ENCODE results near the gene HOXA7. TPM values are rescaled to one million over a fixed set of nuclear protein-coding genes. Genes with fewer than 3 reads are reported as not detected.

The HOXA7 gene
- total RNA-seq, 1 experiment from 2014 or later = 2.6 TPM

- H3K4me1 ChIP-seq (ENCODE audit: insufficient read depth, low read length) = peaks cover 19% of the 10 kb centered on the region
These were observed 2.1 kb downstream of the HOXA7 start for GRCh38 chr7:27154369-27154768.

DNA sequence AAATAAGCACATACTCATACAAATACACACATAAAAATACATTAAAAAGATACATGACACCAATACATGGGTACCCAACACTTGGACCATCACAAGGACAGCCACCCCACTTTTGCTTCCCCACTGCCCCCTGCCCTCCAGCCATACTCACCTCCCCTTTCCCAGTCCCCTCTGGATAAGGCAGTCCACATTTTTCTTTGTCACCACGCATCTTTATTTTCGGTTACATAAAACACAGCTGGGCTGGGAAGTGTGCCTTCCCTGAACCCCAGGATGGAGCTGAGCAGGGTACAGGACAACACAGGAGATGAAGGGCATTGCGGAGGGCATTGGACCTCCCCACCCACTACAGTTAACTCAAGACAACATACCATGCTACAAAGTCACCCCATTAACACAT lies 2.9 kb downstream of the HOXA7 start:
- Histone ChIP-seq H4K20me1 (ENCODE audit: low read length) (no peaks in the 10 kb centered on the region), H3K9ac (ENCODE audit: low read length) (no peak overlapping the region), H3K79me2 (ENCODE audit: low read length) (peaks cover 47% of the 10 kb centered on the region), H3K9me2 (replicated peaks; ENCODE audit: low read length) (no peaks in the 10 kb centered on the region), H3F3A (ENCODE audit: low read length, unreplicated experiment) (no peaks in the 10 kb centered on the region), H3K9me3 (ENCODE audit: low read length) (no peaks in the 10 kb centered on the region), H3K36me3 (ENCODE audit: low read depth, low read length) (no peaks in the 10 kb centered on the region), H3K27me3 (ENCODE audit: low read length) (no peaks in the 10 kb centered on the region), H3K27ac (ENCODE audit: low read length) (no peak overlapping the region), H3K4me2 (ENCODE audit: low read length) (no peak overlapping the region), H3K4me3 (ENCODE audit: low read length) (no peak overlapping the region), H2AFZ (ENCODE audit: low read length) (no peak overlapping the region), H3K4me1 (ENCODE audit: insufficient read depth, low read length) (peaks cover 23% of the 10 kb centered on the region)
- intact Hi-C loops (cut with micrococcal nuclease) = no loop called here
- DNase-seq = no peak
- TF ChIP-seq EZH2phosphoT487 (IDR thresholded peaks at IDR 0.05; ENCODE audit: borderline replicate concordance, low read length) = no peak
- TF ChIP-seq, protein P1, sequence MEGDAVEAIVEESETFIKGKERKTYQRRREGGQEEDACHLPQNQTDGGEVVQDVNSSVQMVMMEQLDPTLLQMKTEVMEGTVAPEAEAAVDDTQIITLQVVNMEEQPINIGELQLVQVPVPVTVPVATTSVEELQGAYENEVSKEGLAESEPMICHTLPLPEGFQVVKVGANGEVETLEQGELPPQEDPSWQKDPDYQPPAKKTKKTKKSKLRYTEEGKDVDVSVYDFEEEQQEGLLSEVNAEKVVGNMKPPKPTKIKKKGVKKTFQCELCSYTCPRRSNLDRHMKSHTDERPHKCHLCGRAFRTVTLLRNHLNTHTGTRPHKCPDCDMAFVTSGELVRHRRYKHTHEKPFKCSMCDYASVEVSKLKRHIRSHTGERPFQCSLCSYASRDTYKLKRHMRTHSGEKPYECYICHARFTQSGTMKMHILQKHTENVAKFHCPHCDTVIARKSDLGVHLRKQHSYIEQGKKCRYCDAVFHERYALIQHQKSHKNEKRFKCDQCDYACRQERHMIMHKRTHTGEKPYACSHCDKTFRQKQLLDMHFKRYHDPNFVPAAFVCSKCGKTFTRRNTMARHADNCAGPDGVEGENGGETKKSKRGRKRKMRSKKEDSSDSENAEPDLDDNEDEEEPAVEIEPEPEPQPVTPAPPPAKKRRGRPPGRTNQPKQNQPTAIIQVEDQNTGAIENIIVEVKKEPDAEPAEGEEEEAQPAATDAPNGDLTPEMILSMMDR (conservative IDR thresholded peaks at IDR 0.05; ENCODE audit: low read depth, low read length) = no peak
- no peak for TF ChIP-seq EZH2 (IDR thresholded peaks at IDR 0.05; ENCODE audit: low read length, unreplicated experiment)
- POLR2A ChIA-PET (ENCODE audit: unreplicated experiment) = no interaction called here
- BruUV-seq (replicated peaks) = no TSS peak
- CTCF ChIA-PET = no interaction called here
- ATAC-seq = no peak

More at GRCh38 chr7:27154369-27154768, 2.1 kb downstream of the HOXA7 start:
- POLR2A ChIA-PET (ENCODE audit: unreplicated experiment) = no interaction called here
- Histone ChIP-seq H3K4me2 (ENCODE audit: low read length) (no peak overlapping the region), H3F3A (ENCODE audit: low read length, unreplicated experiment) (no peaks in the 10 kb centered on the region), H3K27ac (ENCODE audit: low read length) (no peak overlapping the region), H3K9me2 (replicated peaks; ENCODE audit: low read length) (no peaks in the 10 kb centered on the region), H4K20me1 (ENCODE audit: low read length) (no peaks in the 10 kb centered on the region), H2AFZ (ENCODE audit: low read length) (no peak overlapping the region), H3K27me3 (ENCODE audit: low read length) (no peaks in the 10 kb centered on the region), H3K79me2 (ENCODE audit: low read length) (peaks cover 39% of the 10 kb centered on the region), H3K36me3 (ENCODE audit: low read depth, low read length) (no peaks in the 10 kb centered on the region), H3K9ac (ENCODE audit: low read length) (no peak overlapping the region), H3K9me3 (ENCODE audit: low read length) (no peaks in the 10 kb centered on the region), H3K4me3 (ENCODE audit: low read length) (no peak overlapping the region)
- intact Hi-C loops (cut with micrococcal nuclease) = no loop called here
- ATAC-seq (no peak), DNase-seq (no peak)
- TF ChIP-seq EZH2 (IDR thresholded peaks at IDR 0.05; ENCODE audit: low read length, unreplicated experiment) (no peak), EZH2phosphoT487 (IDR thresholded peaks at IDR 0.05; ENCODE audit: borderline replicate concordance, low read length) (no peak)
- TF ChIP-seq, protein P1 (conservative IDR thresholded peaks at IDR 0.05; ENCODE audit: low read depth, low read length) = no peak
- no TSS peak for BruUV-seq (replicated peaks)
- CTCF ChIA-PET = no interaction called here

DNA sequence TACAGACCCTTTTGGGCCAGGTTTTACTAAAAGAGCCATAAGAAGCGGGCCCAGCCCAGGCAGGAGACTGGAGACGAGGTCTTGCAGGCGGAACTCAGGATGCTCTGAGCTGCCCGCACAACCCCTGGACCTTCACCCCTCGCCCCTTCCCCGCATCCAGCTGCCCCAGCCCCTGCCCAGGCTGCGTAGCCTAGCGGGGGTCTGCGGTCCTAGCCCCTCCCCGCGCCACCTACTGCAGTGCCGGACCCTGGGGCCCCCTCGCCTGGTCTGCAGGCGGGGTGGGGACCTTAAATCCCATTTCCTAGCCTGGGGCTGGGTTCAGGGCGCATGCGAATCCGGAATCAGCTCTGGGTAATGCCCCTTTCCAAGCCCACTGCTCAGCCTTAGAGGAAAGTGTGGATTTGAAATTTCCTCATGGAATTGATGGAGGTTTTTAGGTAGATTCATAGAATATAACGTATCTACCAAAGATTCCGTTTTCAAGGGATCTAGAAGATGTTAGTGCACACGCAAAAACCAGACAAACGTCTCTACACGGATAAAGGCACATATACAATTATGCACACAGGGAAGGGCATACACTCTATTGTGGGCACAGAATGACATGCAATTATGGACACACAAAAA lies 3.5 kb downstream of the HOXA7 start:
- no peak for TF ChIP-seq EZH2phosphoT487 (IDR thresholded peaks at IDR 0.05; ENCODE audit: borderline replicate concordance, low read length)
- TF ChIP-seq, protein P1 (conservative IDR thresholded peaks at IDR 0.05; ENCODE audit: low read depth, low read length) = no peak
- no peak for TF ChIP-seq EZH2 (IDR thresholded peaks at IDR 0.05; ENCODE audit: low read length, unreplicated experiment)
- BruUV-seq (replicated peaks) = no TSS peak
- H4K20me1 ChIP-seq (ENCODE audit: low read length) = no peaks in the 10 kb centered on the region
- peak overlapping the region; percentile 92 for H3K4me2 ChIP-seq (ENCODE audit: low read length)
- DNase-seq = no peak
- H3F3A ChIP-seq (ENCODE audit: low read length, unreplicated experiment) = no peaks in the 10 kb centered on the region
- ChIA-PET POLR2A (ENCODE audit: unreplicated experiment) (interaction anchor here (0.6 kb wide), 2 partner anchors 36 to 603 kb away, joined by 3 read pairs; no protein-coding TSS in a partner anchor), CTCF (interaction anchor here (1.6 kb wide), 1 partner anchor 8 kb away, joined by 12 read pairs; no protein-coding TSS in a partner anchor)
- no peaks in the 10 kb centered on the region for H3K36me3 ChIP-seq (ENCODE audit: low read depth, low read length)
- H3K9me2 ChIP-seq (replicated peaks; ENCODE audit: low read length) = no peaks in the 10 kb centered on the region
- H2AFZ ChIP-seq (ENCODE audit: low read length) = peak overlapping the region; percentile 74
- peak overlapping the region; percentile 78 for H3K4me3 ChIP-seq (ENCODE audit: low read length)
- ATAC-seq = no peak
- peaks cover 28% of the 10 kb centered on the region for H3K4me1 ChIP-seq (ENCODE audit: insufficient read depth, low read length)
- no peaks in the 10 kb centered on the region for H3K9me3 ChIP-seq (ENCODE audit: low read length)
- peak overlapping the region; percentile 73 for H3K9ac ChIP-seq (ENCODE audit: low read length)
- H3K27me3 ChIP-seq (ENCODE audit: low read length) = no peaks in the 10 kb centered on the region
- H3K27ac ChIP-seq (ENCODE audit: low read length) = peak overlapping the region; percentile 84
- intact Hi-C loops (cut with micrococcal nuclease) = loop anchor here (1.0 kb wide), 1 partner anchor 54 kb away; no protein-coding TSS in a partner anchor
- H3K79me2 ChIP-seq (ENCODE audit: low read length) = peaks cover 53% of the 10 kb centered on the region

Data from PC-3 (cell line).